SHP77 treated with DMSO at 0.1 percent for 48 hours (cell line): ENCODE results near the gene SNX6.
"Not testable (repeated sequence)": the region's sequence is repeated elsewhere in the genome, so short reads cannot be mapped to it uniquely, and the experiment has no call there.

Experiments
- DNase-seq: peaks from one replicate; lab custom pipeline; 2025; lab: John Stamatoyannopoulos, UW

The SNX6 gene

GRCh38 chr14:34521071-34521470, 108.9 kb downstream of the SNX6 start:
- DNase-seq, result not testable (repeated sequence)

- not testable (repeated sequence) for DNase-seq
These were observed 109.5 kb downstream of the SNX6 start for GRCh38 chr14:34520304-34520970.
